Measurements from ENCODE around the gene OR7G3. TPM values are rescaled to one million over a fixed set of nuclear protein-coding genes. Genes with fewer than 3 reads are reported as not detected.

Gene OR7G3
- total and polyA plus RNA-seq, 2 of the 8 experiments (the other 6 are each of a cell fraction or from before 2014, with no cell fraction given) = not detected

- TF ChIP-seq USF2 (IDR thresholded peaks at IDR 0.05; ENCODE audit: low read length) = no peak
- TF ChIP-seq ZNF274 (IDR thresholded peaks at IDR 0.05; ENCODE audit: borderline replicate concordance, extremely low read depth, low read length) = no peak
- TF ChIP-seq RXRA (IDR thresholded peaks at IDR 0.05; ENCODE audit: insufficient read depth, low read depth, low read length) = no peak
- TF ChIP-seq CHD1 (IDR thresholded peaks at IDR 0.05; ENCODE audit: low read depth, low read length) = no peak
- TF ChIP-seq FOSL1 (IDR thresholded peaks at IDR 0.05; ENCODE audit: insufficient read depth, low read depth, low read length) = no peak
These were observed 40.1 kb upstream of the OR7G3 start (continued) for GRCh38 chr19:9166846-9167245.

All from H1 (cell line).